DMS79 treated with DMSO at 0.1 percent for 48 hours (cell line): ENCODE results near the gene PRDM5.

Source experiments
- DNase-seq: peaks from one replicate; lab custom pipeline; 2025; lab: John Stamatoyannopoulos, UW

The PRDM5 gene

DNA sequence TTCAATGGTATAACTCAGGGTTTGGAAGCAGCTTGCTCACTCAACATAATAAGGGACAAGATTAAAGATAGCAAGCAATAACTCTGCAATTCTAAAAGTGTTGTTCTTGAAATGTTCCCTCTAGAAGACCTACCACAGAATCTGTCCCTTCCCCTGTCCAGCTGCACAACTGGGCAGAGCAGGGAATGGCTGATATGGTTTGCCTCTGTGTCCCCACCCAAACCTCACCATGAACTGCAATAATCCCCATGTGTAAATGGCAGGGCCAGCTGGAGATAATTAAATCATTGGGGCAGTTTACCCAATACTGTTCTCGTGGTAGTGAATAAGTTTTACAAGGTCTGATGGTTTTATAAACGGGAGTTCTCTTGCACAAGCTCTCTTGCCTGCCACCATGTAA is 19.1 kb downstream of the PRDM5 start:
- no peak for DNase-seq

DNA sequence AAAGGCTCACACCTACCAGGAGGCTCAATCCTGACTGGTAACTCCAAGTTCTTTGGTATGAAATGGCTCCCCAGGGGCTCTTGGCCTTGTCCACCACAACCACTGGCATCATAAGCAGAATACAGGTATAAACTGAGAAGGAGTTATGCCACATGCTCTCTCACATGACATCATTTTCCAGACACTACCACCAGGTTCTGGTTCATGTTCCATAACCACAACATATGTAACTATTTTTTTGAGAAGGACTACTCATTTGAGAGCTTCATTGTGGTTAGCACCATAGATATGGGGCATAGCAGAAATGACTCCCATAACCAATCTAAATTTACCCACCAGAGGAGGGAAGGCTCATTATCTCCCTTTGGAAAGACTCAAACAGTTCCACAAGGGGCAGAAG is 19.6 kb downstream of the PRDM5 start:
- DNase-seq = no peak

DNA sequence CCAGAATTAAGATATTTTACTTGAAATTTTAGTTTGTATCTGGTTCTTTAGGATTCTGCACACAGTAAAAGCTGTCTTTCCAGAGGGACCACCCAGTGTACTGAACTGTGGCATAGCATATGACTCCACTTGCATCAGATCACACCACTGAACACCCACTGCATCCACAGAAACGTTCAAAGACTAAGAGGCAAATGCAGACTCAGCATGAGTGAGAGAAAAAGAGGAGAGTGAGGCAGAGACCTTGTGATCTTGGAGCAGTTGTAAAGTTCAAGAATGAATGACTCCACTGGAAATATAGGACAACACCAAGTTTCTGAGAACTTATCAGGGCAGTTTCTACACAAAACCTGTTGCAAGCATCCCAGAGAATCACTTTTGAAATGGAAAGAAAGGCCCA is 20.8 kb downstream of the PRDM5 start:
- DNase-seq = no peak

DNA sequence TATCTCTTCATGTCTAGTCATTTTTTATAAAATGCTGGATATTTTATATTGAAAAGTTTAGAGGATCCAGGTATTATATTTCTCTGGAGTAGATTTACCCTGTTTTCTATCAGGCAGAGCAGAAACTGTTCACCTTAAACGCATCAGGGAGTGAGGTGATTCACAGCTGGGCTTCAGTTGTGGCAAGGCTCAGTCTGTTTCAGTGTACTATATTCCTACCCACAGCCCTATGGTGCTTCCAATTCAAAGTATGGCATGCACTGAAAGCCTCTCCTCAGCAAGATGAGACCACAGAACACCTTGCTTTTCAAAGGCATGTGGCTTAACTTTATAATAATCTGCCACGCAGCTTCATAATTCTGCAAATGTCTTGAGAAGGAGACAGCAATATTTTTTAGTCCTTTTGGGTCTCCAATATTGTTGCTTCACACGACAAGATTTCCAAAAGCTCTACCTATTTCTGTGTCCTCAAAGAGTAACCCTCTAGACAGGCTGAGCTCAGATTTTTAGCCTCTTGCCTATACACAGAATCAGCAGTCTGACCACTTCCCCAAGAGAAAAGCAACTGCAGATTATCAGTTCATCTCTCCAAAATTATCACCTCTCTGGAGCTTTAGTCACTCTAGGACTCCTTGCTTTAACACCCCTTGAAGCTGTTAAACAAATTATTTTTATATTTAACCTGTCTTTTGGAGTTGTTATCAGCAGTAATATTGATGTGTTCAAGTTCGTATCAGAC is 24.4 kb downstream of the PRDM5 start:
- DNase-seq = no peak

DNA sequence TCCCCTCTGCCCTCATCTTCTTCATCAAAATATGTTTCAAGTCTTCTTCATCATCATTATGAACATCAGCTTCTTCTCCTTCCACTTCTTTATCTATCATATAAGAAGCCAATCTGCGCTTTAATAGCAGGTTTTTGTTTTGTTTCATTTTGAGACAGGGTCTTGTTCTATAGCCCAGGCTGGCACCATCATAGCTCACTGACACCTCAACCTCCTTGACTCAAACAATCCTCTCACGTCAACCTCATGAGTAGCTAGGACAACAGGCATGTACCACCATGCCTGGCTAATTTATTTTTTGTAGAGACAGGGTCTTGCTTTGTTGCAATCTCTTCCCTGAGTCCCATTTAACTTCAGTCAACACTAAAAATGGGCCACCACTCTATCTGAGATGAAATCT is 27.0 kb downstream of the PRDM5 start:
- no peak for DNase-seq

DNA sequence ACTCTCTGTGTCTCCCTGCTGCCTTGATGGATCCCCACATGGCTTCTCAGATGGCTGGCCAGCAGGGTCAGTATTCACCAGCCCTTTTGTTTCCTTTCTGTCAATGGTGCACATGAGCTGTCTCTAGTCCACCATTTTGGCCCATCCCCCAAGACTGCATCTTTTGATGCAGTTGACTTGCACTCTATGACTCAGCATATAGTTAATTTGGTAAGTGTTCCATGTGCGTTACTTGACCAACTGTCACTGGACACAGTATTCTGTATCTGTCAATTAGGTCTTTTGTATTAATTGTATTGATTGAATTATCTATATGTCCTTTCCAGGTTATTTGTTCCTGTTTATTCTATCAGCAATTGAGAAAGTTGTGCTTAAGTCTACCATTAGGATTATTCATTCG is 29.2 kb downstream of the PRDM5 start:
- no peak for DNase-seq

DNA sequence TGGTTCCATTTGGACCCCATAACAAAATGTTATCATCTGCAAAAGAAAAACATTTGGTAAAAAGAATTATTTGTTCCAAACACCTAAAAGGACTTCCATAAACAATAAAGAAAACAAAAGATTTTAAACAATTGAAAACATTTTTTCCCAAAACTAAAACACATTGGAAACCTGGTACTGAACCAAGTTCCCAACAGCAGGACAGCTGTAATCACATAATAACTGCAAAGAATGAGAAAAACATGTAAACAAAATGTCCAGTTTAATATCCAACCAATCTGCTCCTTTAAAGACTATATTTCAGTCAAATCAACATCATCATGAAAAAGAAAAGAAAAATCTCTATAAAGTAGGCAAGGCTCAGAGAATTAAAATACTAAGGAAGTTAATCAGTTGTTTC is 36.3 kb downstream of the PRDM5 start:
- no peak for DNase-seq

DNA sequence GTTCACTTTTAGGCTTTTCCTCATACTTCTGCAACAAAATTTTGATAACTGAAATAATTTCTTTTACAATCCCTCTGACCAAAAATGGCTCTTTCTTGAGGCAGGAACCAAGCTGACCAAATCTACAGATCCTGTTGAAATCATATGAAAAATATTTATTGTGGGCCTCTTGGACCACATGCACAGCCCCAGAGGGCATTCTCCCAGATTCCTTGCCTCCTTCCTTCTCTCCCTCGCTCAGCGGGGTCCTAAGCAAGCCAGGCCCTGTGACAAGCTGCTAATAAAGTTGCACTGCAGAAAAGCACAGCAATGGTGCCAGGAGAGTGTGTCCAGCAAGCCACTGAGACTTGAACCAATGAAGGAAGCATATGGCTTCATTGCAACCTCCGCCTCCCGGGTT is 40.7 kb downstream of the PRDM5 start:
- DNase-seq = no peak

DNA sequence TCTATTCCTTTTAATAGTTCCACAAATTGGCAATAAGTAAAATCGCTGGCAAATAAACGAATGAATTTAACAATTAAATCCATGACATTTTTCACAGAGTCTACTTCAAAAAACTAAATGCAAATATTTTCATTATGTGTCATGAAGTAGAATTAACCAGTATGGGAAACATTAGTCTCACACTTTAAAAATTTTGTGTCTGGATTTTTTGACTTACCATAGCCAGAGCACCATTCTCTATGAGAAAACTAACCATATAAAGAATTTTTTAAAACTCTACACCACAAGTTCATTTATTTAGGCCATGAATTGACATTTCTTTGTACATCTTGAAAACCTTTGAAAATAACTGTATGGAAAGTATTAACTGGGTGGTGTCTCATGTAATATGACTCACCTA is 41.2 kb downstream of the PRDM5 start:
- no peak for DNase-seq

DNA sequence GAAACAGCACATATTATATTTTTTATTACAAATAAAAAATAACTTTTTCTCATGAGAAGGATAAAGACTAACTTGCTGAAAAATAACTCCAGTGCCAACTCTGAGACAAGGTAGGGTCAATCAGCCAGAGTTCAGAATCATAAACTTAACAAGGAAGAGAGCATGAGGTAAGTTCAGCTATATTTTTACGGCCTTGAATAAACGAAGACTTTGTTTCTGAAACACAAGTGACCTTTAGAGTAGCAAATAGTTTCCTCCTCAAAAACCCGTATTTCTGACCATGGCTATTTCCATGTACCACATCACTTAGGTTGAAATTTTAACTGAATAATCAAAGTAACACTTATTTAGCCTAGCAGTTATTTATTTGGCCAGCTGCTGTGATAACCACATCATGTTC is 45.5 kb downstream of the PRDM5 start:
- DNase-seq = no peak

DNA sequence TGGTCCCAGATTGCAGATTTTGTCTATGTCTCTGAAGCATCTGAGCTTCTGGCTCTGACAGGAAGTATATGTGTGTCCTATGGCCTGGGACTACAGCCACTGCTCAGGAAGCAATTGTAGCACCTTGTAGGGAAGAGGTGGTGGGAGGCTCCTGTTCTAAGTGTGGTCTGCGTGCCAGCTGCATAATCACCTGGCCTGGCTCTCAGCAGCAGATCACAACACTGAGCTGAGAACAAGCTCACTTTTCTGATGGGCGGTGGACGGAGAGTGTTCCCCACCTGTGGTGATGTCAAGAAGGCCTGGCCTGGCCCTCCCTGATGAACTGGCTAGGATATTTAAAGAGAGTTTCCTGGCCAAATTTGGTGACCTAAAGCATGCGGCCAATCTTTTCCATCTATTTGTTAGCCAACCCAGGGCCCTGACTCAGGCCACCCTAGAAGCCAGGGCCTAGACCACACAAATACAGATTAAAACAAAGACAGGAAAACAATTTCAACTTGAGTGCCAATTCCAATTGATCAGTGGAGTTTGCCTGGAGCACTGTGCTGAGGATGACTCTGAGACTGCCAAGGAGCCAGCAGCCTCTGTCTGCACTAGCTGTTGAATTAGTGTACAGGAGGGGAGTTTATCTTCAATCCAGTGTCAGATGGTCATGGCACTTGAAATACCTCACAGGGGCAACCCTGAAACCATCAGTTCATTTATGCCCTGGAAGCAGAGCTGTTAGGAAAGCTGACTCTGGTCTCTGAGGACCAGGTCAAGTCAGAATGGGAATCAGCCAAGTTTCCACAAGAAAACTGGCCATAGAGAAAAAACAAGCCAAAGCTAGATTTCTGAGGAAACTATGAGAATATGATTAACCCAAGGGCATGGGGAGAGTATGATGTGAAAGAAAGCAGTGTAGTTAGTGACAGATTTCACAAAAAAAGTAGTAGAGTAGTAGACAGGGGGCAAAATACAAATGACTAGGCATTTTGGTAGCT is 47.4 kb downstream of the PRDM5 start:
- DNase-seq = no peak

DNA sequence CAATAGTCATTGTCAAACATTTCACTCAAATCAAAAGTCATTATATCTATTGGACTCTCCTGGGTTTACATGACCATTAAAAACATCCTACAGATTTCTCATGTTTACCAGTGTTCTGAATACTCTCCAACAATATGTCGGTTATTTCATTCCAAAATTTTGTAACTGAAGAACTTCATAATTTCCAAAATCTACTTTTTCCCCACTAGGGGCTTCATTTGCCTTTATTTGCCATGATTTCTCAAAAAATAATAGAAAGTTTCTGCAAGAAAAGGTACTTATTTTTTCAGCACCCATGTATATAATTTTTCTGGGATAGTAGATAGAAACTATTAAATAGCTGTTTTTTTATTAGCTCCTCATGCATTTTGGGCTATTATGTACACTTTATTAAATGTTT is 49.0 kb downstream of the PRDM5 start:
- no peak for DNase-seq

DNA sequence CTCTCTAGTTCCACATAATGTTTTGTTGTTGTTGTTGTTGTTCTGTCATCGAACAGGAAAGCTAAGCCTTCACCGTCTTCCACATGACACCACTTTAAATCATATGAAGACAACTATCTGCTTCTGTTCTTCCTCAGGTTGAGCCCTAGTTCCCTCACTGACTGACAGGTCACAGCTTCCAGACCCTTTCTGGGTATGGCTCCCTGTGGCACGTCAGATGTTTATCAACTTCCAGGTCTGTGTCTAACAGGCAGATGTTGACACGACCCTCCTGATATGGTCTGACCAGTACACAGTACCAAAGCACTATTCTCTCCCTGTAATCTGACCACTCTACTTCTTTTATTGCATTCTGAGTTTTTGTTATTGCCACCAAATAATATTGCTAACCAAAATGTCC is 51.4 kb downstream of the PRDM5 start:
- no peak for DNase-seq

DNA sequence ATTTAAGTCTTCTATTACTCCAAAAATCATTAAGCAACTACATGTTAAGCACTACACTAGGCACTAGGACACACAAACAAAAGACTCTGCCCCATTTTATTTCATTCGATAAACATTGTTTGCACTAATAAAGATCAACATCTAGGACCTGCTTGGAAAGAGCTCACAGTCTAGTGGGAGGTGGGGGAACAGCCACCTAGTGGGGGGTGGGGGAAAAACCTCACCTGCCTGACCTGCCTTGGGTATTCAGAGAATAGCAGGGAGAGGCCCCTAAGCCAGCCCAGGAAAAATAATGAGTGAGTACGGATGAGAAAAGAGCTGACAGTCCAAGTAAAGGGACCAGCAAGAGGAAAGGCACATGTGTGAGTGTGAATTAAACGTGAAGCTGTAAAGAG is 52.2 kb downstream of the PRDM5 start:
- no peak for DNase-seq

DNA sequence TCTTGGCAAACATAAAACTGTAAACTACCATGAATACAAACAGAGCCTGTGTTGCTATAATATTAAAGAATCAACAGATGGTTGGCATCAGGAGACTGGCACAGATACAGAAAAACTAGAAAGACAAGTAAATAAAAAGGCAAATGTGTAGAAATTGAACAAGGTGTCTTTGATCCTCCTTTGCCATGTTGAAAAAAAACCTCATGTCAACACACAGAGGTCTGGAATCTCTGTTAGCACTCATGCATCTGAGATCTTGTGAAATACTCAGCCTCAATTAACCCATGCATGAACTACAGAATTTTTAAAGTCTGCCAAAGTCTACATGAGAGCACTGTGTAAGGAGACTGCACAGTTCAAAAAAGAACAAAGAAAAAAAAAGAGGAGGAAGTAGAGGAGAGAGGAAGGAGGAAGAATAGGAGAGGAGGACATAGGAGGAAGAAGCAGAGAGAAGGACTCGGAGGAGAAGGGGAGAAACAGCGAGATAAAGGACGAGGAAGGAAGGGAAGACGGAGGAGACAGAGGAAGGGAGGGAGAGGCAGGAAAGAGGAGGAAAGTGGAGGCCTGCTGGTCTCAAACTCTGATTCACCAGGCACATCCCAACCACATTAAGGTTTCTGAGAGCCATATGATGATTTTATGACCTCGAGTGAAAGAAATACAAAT is 52.8 kb downstream of the PRDM5 start:
- no peak for DNase-seq

DNA sequence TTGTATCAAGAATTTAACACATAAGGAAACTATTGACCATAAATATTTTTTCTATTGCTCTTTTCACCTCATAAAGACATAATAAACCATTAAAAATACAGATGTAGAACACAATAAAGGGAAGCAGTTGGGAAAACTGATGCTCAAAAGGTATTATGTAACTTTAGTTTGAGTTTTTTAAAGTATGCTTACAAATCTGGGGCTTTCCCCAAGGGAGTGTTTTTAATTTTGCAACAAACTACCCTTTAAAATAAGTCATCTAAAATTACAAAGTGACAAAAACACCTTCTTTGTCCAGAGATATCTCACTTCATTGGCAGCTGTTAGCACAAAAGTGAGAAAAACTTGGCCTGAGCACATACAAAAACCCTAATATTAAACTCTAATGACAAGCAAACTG is 55.0 kb downstream of the PRDM5 start:
- DNase-seq = no peak

DNA sequence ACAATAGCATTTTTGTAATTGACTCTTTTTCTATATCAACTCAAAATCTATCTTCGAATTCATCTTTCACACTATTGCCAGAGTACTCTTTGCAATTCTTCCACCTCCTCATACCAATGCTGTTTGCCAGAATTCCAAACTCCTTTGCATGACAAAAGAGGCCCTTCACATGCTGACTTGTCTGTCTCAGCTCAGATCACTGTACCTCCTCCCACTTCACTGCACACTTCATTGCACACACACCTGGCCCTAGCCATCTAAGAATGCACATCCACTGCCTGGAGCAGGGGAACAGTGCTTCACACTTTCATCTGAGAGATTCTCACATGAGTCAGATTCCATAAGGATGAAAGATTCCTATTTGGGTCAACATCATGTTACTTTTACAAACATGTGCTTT is 56.5 kb downstream of the PRDM5 start:
- no peak for DNase-seq

DNA sequence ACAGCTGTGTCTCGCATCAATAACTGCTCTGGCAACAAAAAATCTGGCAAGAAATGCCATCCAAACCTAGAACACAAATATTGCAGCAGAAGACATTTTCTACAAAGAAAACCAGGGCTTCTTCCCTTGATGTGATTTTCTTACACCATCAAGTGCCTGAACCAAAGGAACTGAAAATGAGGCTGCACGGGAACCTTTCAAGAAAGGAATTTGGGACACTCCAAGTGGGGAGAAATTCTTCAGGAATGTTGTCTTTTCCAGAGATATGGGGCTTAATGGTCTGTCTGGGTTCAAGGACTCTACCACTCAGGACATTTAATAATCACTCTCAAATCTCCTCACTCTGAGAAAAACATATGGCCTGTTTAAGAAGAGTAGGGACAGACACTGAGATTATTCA is 57.6 kb downstream of the PRDM5 start:
- no peak for DNase-seq

DNA sequence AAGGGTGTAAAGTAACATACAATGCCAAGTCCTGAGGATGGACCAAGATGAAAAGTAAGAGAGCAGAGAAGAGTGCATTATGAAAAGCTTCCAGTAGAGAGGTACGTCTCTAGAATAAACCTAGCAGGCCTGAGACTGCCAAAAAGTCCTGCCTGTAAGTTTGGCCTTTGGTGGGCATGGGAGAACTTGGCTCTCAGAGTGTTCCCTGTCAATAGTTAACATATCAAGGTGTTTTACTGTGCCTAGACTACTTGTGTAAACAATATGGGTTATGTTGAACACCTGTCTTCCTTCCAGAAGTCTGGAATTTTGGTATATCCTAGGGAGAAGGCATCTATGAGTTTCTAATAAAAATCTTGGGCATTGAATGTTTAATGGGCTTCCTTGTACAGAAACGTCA is 60.1 kb downstream of the PRDM5 start:
- DNase-seq = no peak

DNA sequence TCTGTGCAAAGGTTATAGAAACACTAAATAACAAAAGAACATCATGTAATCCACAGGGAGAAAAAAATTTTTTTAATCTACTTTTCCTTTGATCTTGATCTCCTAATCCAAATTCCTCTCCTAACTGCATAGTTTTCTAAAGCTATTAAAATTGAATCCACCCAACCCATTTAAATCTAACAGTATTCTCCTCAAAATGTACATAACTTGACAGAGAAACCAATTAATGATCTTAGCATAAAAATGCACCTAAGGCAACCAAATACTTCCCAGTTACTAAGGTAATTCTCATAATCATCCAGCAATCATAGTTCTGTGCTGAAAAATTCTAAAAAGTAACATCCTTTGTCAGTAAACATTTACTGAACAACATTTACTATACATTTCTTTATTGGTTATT is 60.7 kb downstream of the PRDM5 start:
- no peak for DNase-seq

DNA sequence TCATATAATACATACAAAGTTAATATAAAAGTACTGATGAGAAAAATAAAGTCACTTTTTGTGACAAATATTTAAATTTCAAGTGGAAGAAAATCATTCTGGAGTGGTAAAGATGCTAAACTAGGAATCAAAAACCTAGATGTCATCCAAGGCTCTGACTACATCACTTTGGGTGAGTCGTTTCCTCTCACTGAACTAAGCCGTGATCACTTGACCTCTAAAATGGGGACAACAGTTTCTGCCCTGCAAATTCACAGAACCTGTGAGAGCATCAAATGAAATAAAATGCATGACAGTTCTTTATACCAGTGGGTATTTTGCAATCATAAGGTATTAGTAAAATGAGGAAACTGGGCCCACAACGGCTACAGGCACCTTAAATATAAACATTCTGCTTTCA is 63.8 kb downstream of the PRDM5 start:
- no peak for DNase-seq

DNA sequence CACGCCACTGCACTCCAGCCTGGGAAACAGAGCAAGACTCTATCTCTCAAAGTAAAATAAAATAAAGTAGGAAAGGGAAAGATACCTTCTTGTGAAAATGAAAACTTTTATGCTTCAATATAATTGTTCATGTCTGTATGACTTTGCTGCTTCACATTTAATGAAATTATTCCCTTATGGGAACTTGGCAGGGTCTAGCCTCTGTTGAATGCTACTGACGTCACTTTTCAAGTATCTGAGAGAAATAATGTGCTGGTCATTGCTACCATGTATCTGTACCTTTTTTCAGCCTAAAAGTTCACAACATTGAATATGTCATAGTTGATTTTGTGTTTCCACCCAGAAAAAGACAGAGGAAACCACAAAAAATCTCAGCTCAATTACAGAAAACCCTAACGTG is 65.2 kb downstream of the PRDM5 start:
- no peak for DNase-seq

DNA sequence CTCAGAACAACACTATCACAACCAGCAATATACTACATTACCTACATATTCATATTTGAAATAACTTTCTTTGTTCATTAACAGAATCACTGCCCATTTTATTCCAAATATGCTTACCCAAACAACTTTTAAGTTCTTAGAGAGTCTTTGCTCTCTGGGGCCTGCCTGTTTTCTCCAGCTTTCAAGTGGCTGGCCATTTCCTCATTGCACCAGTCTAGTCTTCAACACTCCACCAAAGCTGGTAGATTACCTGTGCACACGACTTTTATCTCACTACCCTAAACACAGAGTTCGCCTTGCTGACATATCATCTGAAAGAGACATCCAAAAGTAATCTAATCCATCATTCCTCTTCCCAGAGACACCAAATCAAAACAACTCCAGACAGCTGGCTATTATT is 66.2 kb downstream of the PRDM5 start:
- DNase-seq = no peak
